ENCODE data around the gene TESPA1. TPM values are rescaled to one million over a fixed set of nuclear protein-coding genes. Genes with fewer than 3 reads are reported as not detected.

TESPA1 gene
- total and polyA plus RNA-seq, 2 of the 4 experiments (the other 2 are of a cell fraction): not detected

DNA sequence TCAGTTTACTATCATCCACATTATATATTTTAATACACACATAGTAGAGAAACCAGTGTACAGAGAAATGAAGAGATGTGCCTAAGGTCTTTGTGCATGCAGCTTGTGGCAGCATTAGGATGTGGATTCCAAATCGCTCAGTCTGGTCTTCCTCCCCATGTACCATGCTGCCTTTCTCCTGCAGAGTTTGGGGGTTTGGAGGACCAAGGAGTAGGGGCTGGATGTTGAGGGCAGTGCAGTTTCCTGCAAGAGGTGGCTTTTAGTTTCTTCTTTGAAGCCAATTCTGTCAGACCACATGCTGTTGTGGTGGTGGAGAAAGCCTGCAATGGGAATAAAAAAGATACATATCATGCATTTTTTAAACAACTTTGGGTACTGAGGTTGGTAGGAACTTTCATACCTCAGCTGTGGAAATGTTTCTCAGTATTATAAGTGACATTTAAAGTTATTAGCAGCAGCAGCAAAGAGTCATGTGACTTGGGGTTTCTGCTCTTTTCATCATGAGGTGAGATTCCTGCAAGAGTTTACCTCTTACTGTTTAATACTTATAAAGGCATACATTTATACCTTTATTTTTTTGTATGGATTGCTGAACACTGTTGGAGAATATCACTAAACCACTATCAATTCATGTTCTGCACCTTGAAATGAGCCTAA lies 34.4 kb downstream of the TESPA1 start:
- H3K9me1 ChIP-seq (ENCODE audit: insufficient read depth, low read length): no peaks in the 10 kb centered on the region
- dilution Hi-C loops (cut with HindIII; ENCODE audit: low sequenced_read_pairs, unreplicated experiment) (no loop called here), in situ Hi-C loops (cut with MboI; ENCODE audit: low sequenced_read_pairs) (loop anchor here (5.0 kb wide), 1 partner anchor 98 kb away; the partner anchor contains the start of gene MUCL1), intact Hi-C loops (cut with micrococcal nuclease) (no loop called here)
- H3K9me3 ChIP-seq (ENCODE audit: control insufficient read depth, insufficient read depth, low read length): no peaks in the 10 kb centered on the region
- no peak overlapping the region for H4K91ac ChIP-seq (ENCODE audit: insufficient read depth, low read depth, low read length)
- H2AFZ ChIP-seq (replicated peaks; ENCODE audit: low read length, poor library complexity): no peak overlapping the region
- WGBS, 2 experiments (ENCODE audit: extremely low coverage in 2 of 2, insufficient read length in 1 of 2): no CpG with 5 or more reads among the region's 1 CpG
- no peak overlapping the region for H3K14ac ChIP-seq (replicated peaks; ENCODE audit: low read depth, low read length)
- CTCF ChIA-PET: no interaction called here
- H3K23ac ChIP-seq (ENCODE audit: low read depth, low read length): no peak overlapping the region
- no peaks in the 10 kb centered on the region; the same call in 1 of the 2 replicates for H3K27me3 ChIP-seq (ENCODE audit: control insufficient read depth, insufficient read depth, low read length)
- POLR2A ChIA-PET (ENCODE audit: unreplicated experiment): no interaction called here
- no peak overlapping the region for H2AK5ac ChIP-seq (ENCODE audit: low read depth, low read length)
- no peak overlapping the region for H3K4me2 ChIP-seq (ENCODE audit: low read depth, low read length)
- H2BK15ac ChIP-seq (ENCODE audit: low read depth, low read length): no peak overlapping the region
- H3K79me1 ChIP-seq (ENCODE audit: low read depth in 1 of 2, low read length in 2 of 2): no peaks in the 10 kb centered on the region
- H2AK9ac ChIP-seq (replicated peaks; ENCODE audit: low read depth, low read length, poor library complexity): no peak overlapping the region
- H3K9ac ChIP-seq (ENCODE audit: low read depth, low read length): no peak overlapping the region
- H2BK20ac ChIP-seq (ENCODE audit: low read depth, low read length): no peak overlapping the region
- DNase-seq (no peak), ATAC-seq (ENCODE audit: low read depth) (no peak)
- no peak overlapping the region for H2BK5ac ChIP-seq (ENCODE audit: low read depth, low read length, poor library complexity, severe bottlenecking)
- no peaks in the 10 kb centered on the region for H3K36me3 ChIP-seq (ENCODE audit: control insufficient read depth, insufficient read depth, low read length)
- H3K4me3 ChIP-seq (ENCODE audit: insufficient read depth, low read depth, low read length): no peak overlapping the region
- no peak overlapping the region for H3K27ac ChIP-seq (ENCODE audit: insufficient read depth, low read length)
- no peak overlapping the region for H3K18ac ChIP-seq (ENCODE audit: low read depth, low read length)
- H2BK120ac ChIP-seq (ENCODE audit: low read depth, low read length): no peak overlapping the region
- H4K5ac ChIP-seq (ENCODE audit: low read depth, low read length): no peak overlapping the region
- BruUV-seq (replicated peaks): no TSS peak
- TF ChIP-seq MAZ (IDR thresholded peaks at IDR 0.05; ENCODE audit: borderline replicate concordance, low read depth, low read length) (no peak), CEBPB (IDR thresholded peaks at IDR 0.05; ENCODE audit: low read depth, low read length) (no peak), SMC3 (IDR thresholded peaks at IDR 0.05; ENCODE audit: low read depth, low read length) (no peak), RAD21 (IDR thresholded peaks at IDR 0.05; ENCODE audit: low read length) (no peak), POLR2A (IDR thresholded peaks at IDR 0.05; ENCODE audit: low read depth, low read length) (no peak), NFE2L2 (IDR thresholded peaks at IDR 0.05; ENCODE audit: low read depth, low read length) (no peak), MXI1 (IDR thresholded peaks at IDR 0.05; ENCODE audit: borderline replicate concordance, low read depth, low read length) (no peak), ELK1 (IDR thresholded peaks at IDR 0.05; ENCODE audit: borderline replicate concordance, low read depth, low read length) (no peak)
- TF ChIP-seq, protein P1, sequence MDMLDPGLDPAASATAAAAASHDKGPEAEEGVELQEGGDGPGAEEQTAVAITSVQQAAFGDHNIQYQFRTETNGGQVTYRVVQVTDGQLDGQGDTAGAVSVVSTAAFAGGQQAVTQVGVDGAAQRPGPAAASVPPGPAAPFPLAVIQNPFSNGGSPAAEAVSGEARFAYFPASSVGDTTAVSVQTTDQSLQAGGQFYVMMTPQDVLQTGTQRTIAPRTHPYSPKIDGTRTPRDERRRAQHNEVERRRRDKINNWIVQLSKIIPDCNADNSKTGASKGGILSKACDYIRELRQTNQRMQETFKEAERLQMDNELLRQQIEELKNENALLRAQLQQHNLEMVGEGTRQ (IDR thresholded peaks at IDR 0.05; ENCODE audit: low read depth, low read length): no peak
- no peak overlapping the region for H3K4ac ChIP-seq (ENCODE audit: low read depth, low read length)
- no peaks in the 10 kb centered on the region for H3K4me1 ChIP-seq (ENCODE audit: control insufficient read depth, insufficient read depth, low read length)
- no peaks in the 10 kb centered on the region for H4K20me1 ChIP-seq (ENCODE audit: insufficient read depth, low read length)
- no peak overlapping the region for H4K8ac ChIP-seq (ENCODE audit: low read depth in 2 of 2, low read length in 2 of 2)
- no peak overlapping the region for H3K56ac ChIP-seq (ENCODE audit: extremely low read depth, insufficient read depth, low read length)

Measured in IMR-90 (cell line).